Heart right ventricle (tissue), 16 donors: ENCODE results near the gene CCR2. TPM values are rescaled to one million over a fixed set of nuclear protein-coding genes. Genes with fewer than 3 reads are reported as not detected.
"Not testable (repeated sequence)": the region's sequence is repeated elsewhere in the genome, so short reads cannot be mapped to it uniquely, and the experiment has no call there.

Experiments used
- ATAC-seq, 8 donors: fragments of 200-7000 bp; cut with Tn5 transposase; one replicate each; pipeline ENCODE4 v1.9.1; 2020; ENCODE audit warnings: mild to moderate bottlenecking in 8 of 8, moderate library complexity in 8 of 8, moderate number of reproducible peaks in 1 of 8
- DNase-seq, 2 donors: peaks; one replicate each; pipeline ENCODE4 v3.0.0-alpha.2; 2020
- H3K27ac ChIP-seq, 10 donors: fragments of 200-600 bp; sonication (generic) in 2 of 10; one replicate each; pipeline versions ENCODE4 v1.5.0 to v1.8.0; 2020 to 2022; ENCODE audit warnings: mild to moderate bottlenecking in 3 of 10
- H3K27me3 ChIP-seq, 7 donors: fragments of 200-600 bp; one replicate each; pipeline ENCODE4 v1.8.0; 2021 to 2022; ENCODE audit warnings: mild to moderate bottlenecking in 2 of 7
- H3K36me3 ChIP-seq, 9 donors: fragments of 200-600 bp; sonication (generic) in 1 of 9; one replicate each; pipeline versions ENCODE4 v1.5.0 to v1.8.0; 2020 to 2022; ENCODE audit warnings: mild to moderate bottlenecking in 2 of 9
- H3K4me1 ChIP-seq, 9 donors: fragments of 200-600 bp; sonication (generic) in 1 of 9; one replicate each; pipeline versions ENCODE4 v1.5.0 to v1.8.0; 2020 to 2022; ENCODE audit warnings: mild to moderate bottlenecking in 4 of 9
- H3K4me3 ChIP-seq, 10 donors: fragments of 200-600 bp; sonication (generic) in 2 of 10; one replicate each; pipeline versions ENCODE4 v1.5.0 to v1.8.0; 2020 to 2022; ENCODE audit warnings: mild to moderate bottlenecking in 7 of 10, moderate library complexity in 2 of 10
- H3K9me3 ChIP-seq, 11 donors: fragments of 200-600 bp in 10 of 11; sonication (generic) in 2 of 11; one replicate each; pipeline versions ENCODE4 v1.5.0 to v1.8.0; 2013 to 2022; ENCODE audit warnings: mild to moderate bottlenecking in 2 of 11, control low read depth in 1 of 11, moderate library complexity in 1 of 11
- WGBS, 2 donors: extraction: QIAGEN DNeasy Blood & Tissue Kit; methylation state at CpG; one replicate each; pipeline ENCODE4 v1.1.7; 2013; ENCODE audit warnings: inconsistent platforms in 1 of 2; 5-methylcytosine and 5-hydroxymethylcytosine counted together
- intact Hi-C, 10 donors: fragments of 100-400 bp; cut with DNase I; formaldehyde crosslinking; loops; one replicate each; pipeline versions ENCODE4 v1.11.1 to v1.14.2; 2022
- polyA plus RNA-seq, 2 donors: library from polyadenylated mRNA; stranded (reverse); fragments of 200-250 nt; gene quantifications; one replicate each; pipeline ENCODE4 v1.2.3, GENCODE V29; 2013
- total RNA-seq, 10 donors: library from RNA; stranded (reverse); fragmentation: NEBNext Ultra II Directional in 3 of 10; extraction: Animal tissue kit (Norgen Biotek cat#: 25700) in 3 of 10; gene quantifications; one replicate each; pipeline versions ENCODE4 v1.2.1 to v1.2.4, GENCODE V29; 2021 to 2023
- TF ChIP-seq, protein P1 (sequence below), 9 donors: fragments of 200-600 bp; sonication (generic) in 2 of 9; IDR thresholded peaks; one replicate each; pipeline versions ENCODE4 v1.5.0 to v1.8.0; 2021 to 2022; ENCODE audit warnings: antibody characterized with exemption in 9 of 9, mild to moderate bottlenecking in 5 of 9, moderate library complexity in 1 of 9
- donor health status: Arrhythmogenic right ventricular cardiomyopathy.
- donor health status: ischemic (EF 13 %, LVEDD 7.1; RV severe dilation, severe dysfunction).
- donor health status: healthy with polysubstance abuse.
- donor health status: DM: no; HTN: yes; CAD: no.
- donor health status: DM: no; HTN: no; CAD: no.
- donor health status: ischemic (EF 25% LVEDD 6.9; RV normal size, moderate dysfunction).
- donor health status: ischemic (EF 25% LVEDD 5.7; RV mildly dilated, moderate dysfunction).
- donor health status: healthy.
- donor health status: DM: yes; HTN: yes; CAD: no.
- donor health status: Ischemic cardiomyopathy.
- donor health status: ischemic (EF 35%, LVEDD 5.7; RV mildly dilated, moderate dysfunction).
- donor health status: nonischemic (EF 11% LVEDD 7.7; RV severe dilation, severe dysfunction).
- donor health status: DM: yes; HTN: yes; CAD: no.
- donor health status: PGD.
- donor health status: ischemic (EF 29% LVEDD 5.4; RV normal size, mild dysfunction).
- donor health status: nonischemic (EF 23%, LVEDD 6.1; RV moderate dilation, normal function).

The CCR2 gene
- total and polyA plus RNA-seq, 12 donors = 0.15 to 8.7 (median 0.58) TPM

GRCh38 chr3:46325645-46326300, 28.1 kb upstream of the CCR2 start:
- Histone ChIP-seq H3K9me3 (peaks cover 0 to 13% (median 0%) of the 10 kb centered on the region in 11 donors), H3K27me3 (peaks cover 0 to 15% (median 4%) of the 10 kb centered on the region in 7 donors), H3K4me1 (peaks cover 0 to 28% (median 0%) of the 10 kb centered on the region in 9 donors), H3K27ac (no peak overlapping the region), H3K4me3 (no peak overlapping the region), H3K36me3 (no peaks in the 10 kb centered on the region)
- intact Hi-C loops = no loop called here
- ATAC-seq (no peak), DNase-seq (no peak)
- TF ChIP-seq, protein P1, sequence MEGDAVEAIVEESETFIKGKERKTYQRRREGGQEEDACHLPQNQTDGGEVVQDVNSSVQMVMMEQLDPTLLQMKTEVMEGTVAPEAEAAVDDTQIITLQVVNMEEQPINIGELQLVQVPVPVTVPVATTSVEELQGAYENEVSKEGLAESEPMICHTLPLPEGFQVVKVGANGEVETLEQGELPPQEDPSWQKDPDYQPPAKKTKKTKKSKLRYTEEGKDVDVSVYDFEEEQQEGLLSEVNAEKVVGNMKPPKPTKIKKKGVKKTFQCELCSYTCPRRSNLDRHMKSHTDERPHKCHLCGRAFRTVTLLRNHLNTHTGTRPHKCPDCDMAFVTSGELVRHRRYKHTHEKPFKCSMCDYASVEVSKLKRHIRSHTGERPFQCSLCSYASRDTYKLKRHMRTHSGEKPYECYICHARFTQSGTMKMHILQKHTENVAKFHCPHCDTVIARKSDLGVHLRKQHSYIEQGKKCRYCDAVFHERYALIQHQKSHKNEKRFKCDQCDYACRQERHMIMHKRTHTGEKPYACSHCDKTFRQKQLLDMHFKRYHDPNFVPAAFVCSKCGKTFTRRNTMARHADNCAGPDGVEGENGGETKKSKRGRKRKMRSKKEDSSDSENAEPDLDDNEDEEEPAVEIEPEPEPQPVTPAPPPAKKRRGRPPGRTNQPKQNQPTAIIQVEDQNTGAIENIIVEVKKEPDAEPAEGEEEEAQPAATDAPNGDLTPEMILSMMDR (IDR thresholded peaks at IDR 0.05) = no peak
- WGBS, 2 donors = 74 to 85% methylated on average over 1 of the region's 1 CpG

DNA sequence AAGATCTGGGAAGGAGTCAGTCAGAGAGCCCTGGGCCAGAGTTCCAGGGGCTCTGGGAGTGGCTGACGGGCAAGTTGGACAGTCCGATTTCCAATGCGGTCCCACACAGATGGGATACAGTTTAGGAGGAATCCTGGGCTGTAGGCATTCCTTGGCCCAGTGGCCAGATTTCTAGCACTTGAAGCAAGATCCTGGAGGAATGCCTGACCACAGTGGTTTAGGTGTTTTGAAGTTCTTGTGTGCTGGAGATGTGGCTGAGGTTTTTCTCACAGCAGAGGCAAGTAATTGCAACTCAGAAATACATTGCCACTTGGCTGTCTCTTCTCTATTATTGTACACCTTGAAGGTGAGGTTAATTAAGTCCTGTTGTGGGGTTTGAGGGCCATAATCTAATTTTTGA, 23.2 kb upstream of the CCR2 start:
- H3K9me3 ChIP-seq = peaks cover 0 to 13% (median 0%) of the 10 kb centered on the region in 11 donors
- intact Hi-C loops, H3K27me3 ChIP-seq, H3K4me3 ChIP-seq, H3K36me3 ChIP-seq, H3K27ac ChIP-seq, H3K4me1 ChIP-seq, ATAC-seq, DNase-seq: not testable (repeated sequence)
- 85 to 95% methylated on average over 3 of the region's 3 CpGs for WGBS, 2 donors

DNA sequence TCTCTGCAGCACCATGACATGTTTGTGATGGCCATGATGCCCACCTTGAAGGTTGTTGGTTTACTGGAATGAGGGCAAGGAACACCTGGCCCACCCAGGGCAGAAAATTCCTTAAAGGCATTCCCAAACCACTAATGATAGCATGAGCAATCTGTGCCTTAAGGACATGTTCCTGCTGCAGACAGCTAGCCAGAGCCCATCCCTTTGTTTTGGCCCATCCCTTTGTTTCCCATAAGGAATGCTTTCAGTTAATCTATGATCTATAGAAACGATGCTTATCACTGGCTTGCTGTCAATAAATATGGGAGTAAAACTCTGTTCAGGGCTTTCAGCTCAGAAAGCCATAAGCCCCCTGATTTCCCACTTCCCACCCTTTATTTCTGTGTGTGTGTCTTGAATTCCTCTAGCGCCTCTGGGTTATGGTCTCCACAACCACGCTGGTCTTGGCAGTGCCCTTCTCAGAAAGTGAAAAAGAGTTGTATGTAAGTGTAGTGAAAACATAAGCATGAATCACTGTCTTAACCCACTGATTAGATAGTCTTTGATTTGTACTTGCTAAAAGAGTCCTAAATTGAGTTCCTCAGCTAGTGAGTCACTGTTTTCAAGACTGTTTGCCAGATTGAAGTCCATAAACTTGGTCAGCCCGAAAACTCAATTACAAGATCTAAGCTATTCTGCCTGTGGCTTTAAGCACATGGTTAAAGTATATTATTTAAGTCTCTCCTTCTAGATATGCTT, 19.0 kb upstream of the CCR2 start:
- WGBS, 2 donors = 54 to 66% methylated on average over 4 of the region's 4 CpGs
- Histone ChIP-seq H3K4me3 (no peak overlapping the region), H3K27me3 (no peaks in the 10 kb centered on the region), H3K4me1 (peaks cover 0 to 3% (median 0%) of the 10 kb centered on the region in 9 donors), H3K9me3 (peaks cover 0 to 20% (median 8%) of the 10 kb centered on the region in 11 donors), H3K27ac (no peak overlapping the region), H3K36me3 (no peaks in the 10 kb centered on the region)
- ATAC-seq (no peak), DNase-seq (no peak)
- intact Hi-C loops = no loop called here
- TF ChIP-seq, protein P1 (IDR thresholded peaks at IDR 0.05) = no peak

DNA sequence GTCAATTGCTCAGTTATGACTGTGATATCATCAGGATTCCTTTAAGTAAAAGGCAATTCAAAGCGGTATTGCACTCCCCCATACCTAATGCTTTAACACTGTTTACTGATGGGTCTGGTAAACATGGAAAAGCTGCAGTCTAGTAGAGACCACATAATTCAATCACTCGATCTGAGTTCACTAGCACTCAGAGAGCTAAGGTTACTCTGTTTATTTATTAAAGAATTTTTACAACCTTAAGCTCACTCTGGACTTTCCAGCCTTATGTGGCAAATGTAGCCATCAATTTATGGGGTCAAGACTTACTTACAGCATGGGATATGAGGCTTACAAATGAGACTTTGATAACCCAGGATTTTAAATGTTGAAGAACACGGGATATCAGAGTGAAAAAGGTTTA, 18.4 kb upstream of the CCR2 start:
- DNase-seq = no peak
- intact Hi-C loops = no loop called here
- H3K4me3 ChIP-seq = no peak overlapping the region
- ATAC-seq = no peak
- H3K27ac ChIP-seq = no peak overlapping the region
- no peaks in the 10 kb centered on the region for H3K27me3 ChIP-seq
- H3K9me3 ChIP-seq = peaks cover 0 to 26% (median 8%) of the 10 kb centered on the region in 11 donors
- WGBS, 2 donors = 80 to 83% methylated on average over 3 of the region's 3 CpGs
- H3K36me3 ChIP-seq = no peaks in the 10 kb centered on the region
- H3K4me1 ChIP-seq = peaks cover 0 to 3% (median 0%) of the 10 kb centered on the region in 9 donors
- TF ChIP-seq, protein P1 (IDR thresholded peaks at IDR 0.05) = no peak

DNA sequence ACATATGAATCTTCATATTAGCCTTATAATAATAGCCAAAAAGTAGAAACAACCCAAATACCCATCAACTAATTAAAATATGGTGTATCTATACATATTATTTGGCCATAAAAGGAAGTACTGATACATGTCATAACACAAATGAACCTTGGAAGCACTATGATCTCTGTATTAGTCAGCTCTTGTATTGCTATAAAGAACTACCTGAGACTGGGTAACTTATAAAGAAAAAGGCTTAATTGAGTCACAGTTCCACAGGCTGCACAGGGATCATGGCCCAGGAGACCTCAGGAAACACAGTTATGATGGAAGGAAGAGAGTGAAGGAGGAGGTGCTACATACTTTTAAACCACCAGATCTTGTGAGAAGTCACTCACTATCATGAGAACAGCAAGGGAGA, 16.0 kb upstream of the CCR2 start:
- no peak overlapping the region for H3K4me3 ChIP-seq
- TF ChIP-seq, protein P1 (IDR thresholded peaks at IDR 0.05) = no peak
- no peak overlapping the region for H3K27ac ChIP-seq

More for the DNA sequence above, 16.0 kb upstream of the CCR2 start:
- Histone ChIP-seq H3K27me3 (no peaks in the 10 kb centered on the region), H3K36me3 (no peaks in the 10 kb centered on the region), H3K9me3 (peaks cover 0 to 26% (median 8%) of the 10 kb centered on the region in 11 donors), H3K4me1 (peaks cover 0 to 3% (median 0%) of the 10 kb centered on the region in 9 donors)
- intact Hi-C loops = no loop called here
- ATAC-seq (no peak), DNase-seq (no peak)
